Spleen (tissue), 7 donors: ENCODE data around the gene ADAM10.

Source experiments
- POLR2AphosphoS5 ChIP-seq, 3 donors: sonication (generic); formaldehyde crosslinking; IDR thresholded peaks; one replicate each; pipeline ENCODE4 v1.5.1; 2017; ENCODE audit warnings: antibody characterized with exemption in 3 of 3
- TF ChIP-seq, protein P1 (sequence below), 11 experiments: fragments of 200-600 bp in 7 of 11; fragments of 450-650 bp in 4 of 11; sonication (generic) in 4 of 11; IDR thresholded peaks in 8 of 11; conservative IDR thresholded peaks in 3 of 11; 1 replicate in 7 of 11; 2 replicates in 4 of 11; pipeline versions ENCODE4 v1.4.0 to v1.8.0; 2016 to 2021; ENCODE audit warnings: antibody characterized with exemption in 11 of 11, inconsistent platforms in 4 of 11, mild to moderate bottlenecking in 1 of 11
- donor health status: DM: no; HTN: no; CAD: no; lungs with moderate emphysema.
- donor health status: DM: no; HTN: no; CAD: no.
- donor health status: DM: no; HTN: no; CAD: no.

DNA sequence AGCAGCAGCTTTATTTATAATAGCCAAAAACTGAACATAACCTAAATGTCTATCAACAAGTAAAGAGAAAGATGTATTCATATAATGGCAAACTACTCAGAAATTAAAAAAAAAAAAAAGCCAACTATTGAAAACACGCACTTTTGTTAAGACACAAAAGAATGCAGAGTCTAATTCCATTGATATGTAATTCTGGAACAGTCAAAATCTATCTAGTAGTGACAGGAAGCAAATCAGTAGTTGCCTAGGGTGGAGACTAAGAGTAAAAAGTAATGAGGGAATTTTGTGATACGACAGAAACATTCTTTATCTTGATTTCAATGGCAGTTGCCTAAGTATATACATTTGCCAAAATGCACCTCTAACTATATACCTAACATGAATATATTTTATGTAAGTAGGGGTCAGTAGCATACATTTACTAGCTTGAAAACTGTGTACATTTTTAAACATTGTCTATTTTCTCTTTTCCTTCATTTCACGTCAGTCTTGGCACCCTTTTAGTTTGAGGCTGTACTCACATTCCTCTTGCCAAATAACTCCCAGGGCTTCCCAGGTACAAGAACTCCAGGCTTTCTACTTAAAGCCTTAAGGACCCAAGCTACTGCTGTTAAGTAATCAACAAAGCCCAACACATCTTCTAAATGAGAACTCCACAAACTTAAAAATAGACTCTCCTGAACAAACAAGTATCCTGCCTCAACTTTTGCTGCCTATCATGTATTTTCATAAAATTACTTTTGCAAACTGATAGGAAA, 54.7 kb downstream of the ADAM10 start:
- TF ChIP-seq, protein P1, sequence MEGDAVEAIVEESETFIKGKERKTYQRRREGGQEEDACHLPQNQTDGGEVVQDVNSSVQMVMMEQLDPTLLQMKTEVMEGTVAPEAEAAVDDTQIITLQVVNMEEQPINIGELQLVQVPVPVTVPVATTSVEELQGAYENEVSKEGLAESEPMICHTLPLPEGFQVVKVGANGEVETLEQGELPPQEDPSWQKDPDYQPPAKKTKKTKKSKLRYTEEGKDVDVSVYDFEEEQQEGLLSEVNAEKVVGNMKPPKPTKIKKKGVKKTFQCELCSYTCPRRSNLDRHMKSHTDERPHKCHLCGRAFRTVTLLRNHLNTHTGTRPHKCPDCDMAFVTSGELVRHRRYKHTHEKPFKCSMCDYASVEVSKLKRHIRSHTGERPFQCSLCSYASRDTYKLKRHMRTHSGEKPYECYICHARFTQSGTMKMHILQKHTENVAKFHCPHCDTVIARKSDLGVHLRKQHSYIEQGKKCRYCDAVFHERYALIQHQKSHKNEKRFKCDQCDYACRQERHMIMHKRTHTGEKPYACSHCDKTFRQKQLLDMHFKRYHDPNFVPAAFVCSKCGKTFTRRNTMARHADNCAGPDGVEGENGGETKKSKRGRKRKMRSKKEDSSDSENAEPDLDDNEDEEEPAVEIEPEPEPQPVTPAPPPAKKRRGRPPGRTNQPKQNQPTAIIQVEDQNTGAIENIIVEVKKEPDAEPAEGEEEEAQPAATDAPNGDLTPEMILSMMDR (IDR thresholded peaks at IDR 0.05 in 8 of 11, conservative IDR thresholded peaks at IDR 0.05 in 3 of 11) = no peak
- no peak for TF ChIP-seq POLR2AphosphoS5 (IDR thresholded peaks at IDR 0.05)
